DND-41 (cell line): ENCODE data around the gene CROT.
"Not testable (repeated sequence)": the region's sequence is repeated elsewhere in the genome, so short reads cannot be mapped to it uniquely, and the experiment has no call there.

Experiments
- CTCF ChIP-seq: IDR thresholded peaks from 2 replicates; pipeline ENCODE4 v1.5.1; 2012; ENCODE audit warnings: borderline replicate concordance, low read length, moderate library complexity, mild to moderate bottlenecking; ENCODE audit not compliant: poor library complexity, severe bottlenecking; ENCODE audit errors: extremely low read depth
- EZH2 ChIP-seq: IDR thresholded peaks from 3 replicates; pipeline ENCODE4 v1.6.1; 2012; ENCODE audit warnings: borderline replicate concordance, low read depth, mild to moderate bottlenecking, moderate library complexity, low read length, inconsistent platforms; ENCODE audit not compliant: severe bottlenecking

DNA sequence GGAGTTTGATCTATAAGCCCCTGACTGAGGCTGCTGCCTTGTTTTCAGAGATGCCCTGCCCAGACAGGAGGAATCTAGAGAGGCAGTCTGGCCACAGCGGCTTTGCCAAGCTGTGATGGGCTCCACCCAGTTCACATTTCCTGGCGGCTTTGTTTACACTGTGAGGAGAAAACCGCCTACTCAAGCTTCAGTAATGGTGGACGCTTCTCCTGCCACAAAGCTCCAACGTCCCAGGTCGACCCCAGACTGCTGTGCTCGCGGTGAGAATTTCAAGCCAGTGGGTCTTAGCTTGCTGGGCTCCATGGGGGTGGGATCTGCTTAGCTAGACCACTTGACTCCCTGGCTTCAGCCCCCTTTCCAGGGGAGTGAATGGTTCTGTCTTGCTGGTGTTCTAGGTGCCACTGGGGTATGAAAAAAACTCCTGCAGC is 26.3 kb upstream of the CROT start:
- TF ChIP-seq CTCF, EZH2: not testable (repeated sequence)
